Activated CD4-positive, CD25-positive, alpha-beta regulatory T cell treated with anti-CD3 and anti-CD28 coated beads, Interleukin-2, amount 50 U/mL, for 16 hours (primary cell): ENCODE data around the gene MYBPH.

ENCODE experiments used
- DNase-seq: peaks from one replicate; pipeline ENCODE4 v3.0.0-alpha.2; 2020; ENCODE audit warnings: low read depth, low spot score

The MYBPH gene

DNA sequence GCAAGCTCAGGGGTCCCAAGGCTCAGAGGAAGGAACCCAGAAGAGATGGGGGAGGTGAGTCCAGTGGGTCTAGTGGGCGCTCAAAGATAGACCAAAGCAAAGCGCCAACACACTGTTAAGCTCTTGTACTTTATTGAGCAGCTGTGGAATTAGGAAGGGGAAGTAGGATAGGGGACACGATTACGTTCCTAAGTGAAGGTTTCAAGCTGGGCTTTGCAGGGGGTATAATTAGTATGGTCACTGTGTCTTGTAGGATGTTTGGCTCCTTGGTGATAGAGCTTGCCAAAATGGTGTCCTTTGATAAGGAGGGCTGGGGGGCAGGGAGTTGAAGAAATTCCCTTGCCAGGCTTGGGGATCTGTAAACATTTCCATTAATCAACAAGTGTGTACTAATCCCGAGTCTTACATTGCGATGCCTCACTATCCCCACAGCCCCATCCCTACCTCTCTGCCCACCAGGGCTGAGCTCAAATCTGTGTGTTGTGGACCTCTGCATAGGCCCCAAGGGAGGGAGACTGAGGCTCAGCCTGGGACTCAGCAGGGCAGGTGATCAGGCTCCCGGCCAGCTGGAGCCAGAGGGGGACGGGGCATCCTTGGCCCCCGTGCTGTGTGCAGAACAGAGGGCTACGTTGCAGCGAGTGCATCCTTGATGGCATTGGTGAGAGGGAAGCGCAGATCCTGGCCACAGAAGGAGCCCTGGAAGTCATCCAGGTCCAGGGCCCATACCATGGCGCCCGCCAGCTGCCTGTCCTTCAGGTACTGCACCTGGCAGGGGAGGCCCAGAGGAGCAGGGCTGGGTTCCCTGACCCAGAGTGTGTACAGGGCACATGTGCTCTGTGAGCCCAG, 3.4 kb upstream of the MYBPH start:
- DNase-seq, result no peak

DNA sequence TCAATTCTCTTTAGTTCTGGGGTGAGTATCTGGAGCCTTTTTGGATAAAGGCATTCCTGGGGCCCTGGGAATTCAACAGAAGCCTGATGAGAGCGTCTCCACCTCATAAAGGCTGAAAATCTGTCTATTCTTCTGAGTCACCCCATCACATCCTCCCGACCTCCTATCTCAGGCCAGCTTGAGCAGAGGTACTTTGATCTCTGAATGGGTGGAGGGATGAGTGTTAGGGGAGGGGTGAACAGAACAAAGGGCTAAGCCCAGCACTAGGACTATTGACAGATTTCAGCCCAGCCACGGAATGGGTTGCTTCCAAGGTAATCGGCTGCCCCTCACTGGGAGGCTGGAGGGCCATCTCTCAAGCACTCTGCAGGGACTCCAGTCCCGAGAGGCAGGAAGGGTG, 2.5 kb upstream of the MYBPH start:
- no peak for DNase-seq

DNA sequence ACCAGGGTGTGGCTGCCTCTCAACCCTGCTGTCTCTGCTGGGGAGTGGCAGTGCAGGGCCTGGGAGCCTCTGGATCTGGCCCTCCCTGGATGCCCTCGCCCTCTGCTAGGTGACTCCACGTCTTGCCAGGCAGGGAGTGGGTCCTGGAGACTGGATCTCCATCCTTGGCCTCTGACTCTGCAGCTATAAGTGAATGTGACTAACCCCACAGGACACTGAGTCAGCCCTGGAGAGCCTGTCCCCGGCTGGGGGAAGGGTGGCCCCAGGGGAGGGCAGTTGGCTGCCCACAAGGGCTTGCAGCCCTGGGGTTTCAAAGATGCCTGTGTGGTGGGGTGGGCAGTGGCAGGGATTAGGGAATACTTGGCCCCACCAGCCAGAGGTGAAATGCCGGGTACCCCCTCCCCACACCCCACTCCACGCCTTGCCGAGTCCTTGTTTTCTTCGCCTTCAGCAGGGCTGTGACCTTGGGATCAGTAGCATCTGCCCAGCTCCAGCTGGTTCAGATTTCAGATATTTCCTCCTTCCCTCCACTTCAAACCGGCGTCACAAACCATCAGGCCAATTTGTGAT, 1.9 kb upstream of the MYBPH start:
- no peak for DNase-seq

DNA sequence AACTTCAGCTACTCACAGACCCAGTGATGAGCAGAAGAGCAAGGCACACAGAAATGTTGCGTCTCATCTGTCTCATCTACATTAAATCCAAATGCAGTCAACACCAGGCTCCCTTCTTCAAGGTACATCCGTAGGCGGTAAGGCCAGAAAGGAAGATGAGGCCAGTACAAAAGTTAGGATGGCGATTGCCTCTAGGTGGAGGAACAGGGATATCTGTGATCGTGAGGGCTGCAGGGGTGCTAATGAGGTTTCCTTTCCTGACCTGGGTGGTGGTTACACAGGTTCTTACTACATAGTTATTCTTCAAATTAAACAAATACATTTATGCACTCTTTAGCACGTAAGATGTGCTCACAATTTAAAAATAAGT, 1.4 kb upstream of the MYBPH start:
- no peak for DNase-seq

DNA sequence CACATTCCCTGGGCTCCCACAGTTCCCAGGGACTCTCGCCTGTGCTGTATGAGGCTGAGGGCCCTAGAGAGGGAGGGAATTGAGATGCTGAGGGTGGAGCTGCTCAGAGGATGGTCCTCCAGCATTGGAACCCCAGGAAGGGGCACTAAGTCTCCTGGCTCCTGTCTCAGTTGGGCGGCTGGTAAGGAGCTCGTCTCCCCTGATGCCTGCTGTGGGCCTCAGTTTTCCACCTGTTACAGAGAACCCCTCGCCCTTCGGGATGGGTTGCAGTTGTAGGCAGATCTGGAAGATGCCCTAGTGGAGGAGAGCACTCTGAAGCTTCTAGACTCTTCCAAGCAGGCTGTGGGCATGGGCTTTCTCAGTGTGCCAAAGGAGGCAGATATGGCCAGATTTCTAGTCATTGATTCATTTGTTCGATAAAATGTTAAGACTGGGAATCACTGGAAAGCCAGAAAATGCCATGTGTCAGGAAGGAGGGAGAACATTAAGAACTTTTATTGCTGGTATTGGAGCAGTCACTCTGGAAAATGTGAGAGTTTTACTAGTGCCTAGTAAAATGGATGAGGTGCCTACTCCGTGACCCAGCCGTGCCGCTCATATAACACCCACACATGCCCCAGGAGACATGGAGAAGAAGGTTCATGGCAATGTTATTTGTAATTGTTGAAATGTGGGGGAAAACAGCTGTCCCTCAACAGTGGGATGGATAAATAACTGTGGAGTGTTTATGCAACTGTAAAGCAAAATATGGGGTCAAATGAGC, 828 bp upstream of the MYBPH start:
- no peak for DNase-seq

DNA sequence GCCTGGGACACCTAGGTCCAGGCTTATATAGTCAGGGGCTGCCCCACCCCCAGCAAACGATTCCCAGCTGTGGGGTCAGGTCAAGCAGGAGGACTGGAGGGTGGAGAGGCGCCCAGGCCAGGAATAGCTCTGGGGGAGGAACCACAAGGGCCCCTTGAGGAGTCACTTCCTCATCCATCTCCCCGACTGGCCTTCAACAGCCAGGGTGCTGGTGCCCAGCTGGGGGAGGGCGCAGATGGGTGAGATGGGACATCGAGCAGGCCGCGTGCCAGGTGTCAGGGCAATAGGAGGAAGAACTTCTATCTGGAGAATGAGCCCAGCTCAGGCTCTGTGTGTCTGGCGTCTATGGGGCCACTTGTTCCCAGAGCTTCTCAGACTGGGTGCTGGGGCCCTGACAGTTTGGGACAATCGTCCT, 208 bp upstream of the MYBPH start:
- no peak for DNase-seq

DNA sequence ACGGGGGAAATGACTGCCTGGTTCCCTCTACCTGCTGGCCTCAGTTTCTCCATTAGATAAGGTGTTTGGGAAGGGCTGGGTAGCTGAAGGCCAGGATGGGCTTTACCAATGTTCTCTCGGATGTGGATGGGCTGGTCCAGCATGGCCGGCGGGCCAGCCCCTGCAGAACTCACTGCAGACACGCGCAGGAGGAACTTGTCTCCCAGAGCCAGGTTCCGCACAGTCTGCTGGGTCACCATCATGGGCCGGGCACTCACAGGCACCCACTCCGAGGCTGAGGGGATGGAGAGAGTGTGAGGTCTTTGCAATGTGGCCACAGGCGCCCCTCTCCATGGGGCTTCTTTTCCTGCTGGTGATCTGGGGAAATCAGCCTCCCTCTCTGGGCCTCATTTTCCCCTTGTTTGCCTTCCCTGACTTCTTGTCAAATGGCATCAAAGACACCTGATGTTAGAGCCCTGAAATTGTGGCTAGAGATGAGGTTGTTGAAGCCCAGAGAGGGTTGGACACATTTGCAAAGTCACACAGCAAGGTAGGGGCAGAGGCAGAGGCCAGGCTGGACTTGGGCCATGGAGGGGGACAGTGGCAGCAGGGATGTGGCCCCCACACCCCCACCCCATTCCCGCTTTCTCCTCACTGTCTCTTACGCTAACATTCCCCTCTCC, 1.2 kb downstream of the MYBPH start:
- no peak for DNase-seq

DNA sequence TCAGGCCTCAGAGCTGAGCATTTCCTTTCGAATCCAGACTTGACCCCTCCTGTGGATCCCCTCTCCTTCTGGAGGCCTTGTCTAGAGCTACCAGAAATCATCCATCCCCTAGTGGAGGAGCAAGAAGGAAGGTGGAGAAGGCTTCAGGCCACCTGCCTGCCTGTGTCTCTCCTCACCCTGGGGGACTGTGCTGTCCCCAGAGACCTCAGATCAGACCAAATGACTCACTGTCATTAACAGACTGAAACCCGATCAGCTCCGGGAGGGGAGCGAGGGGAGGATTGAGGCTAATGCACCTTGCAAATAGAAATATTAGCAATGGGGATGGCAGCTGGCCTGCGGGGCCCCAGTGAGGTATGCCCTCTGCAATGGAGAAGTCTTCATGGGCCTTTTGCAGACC, 2.1 kb downstream of the MYBPH start:
- DNase-seq, result no peak

DNA sequence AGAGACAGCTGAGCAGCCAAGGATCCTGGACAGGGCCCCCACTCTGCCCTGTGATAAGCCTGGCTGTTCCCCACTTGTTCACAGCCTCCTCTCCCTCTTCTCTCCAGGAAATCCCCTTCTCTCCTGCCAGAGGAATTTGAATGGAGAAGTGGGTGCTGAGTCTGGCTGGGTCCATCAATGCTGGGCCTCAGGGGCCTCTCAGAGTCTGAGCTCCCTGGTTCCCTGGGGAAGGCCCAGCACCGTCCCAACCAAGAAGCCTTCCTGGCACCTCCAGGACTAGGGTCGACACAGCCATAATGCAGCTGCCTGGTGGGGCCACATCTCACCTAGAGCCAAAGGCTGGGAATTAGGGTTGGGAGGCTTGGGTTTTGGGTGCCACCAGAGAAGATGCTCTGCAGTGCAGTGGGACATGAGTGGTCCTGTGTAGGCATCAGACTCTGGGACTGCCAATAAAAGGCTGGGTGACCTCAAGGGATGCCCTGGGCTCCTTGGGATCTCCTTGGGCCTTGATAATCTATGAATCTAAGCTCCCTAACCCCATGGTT, 2.5 kb downstream of the MYBPH start:
- no peak for DNase-seq

DNA sequence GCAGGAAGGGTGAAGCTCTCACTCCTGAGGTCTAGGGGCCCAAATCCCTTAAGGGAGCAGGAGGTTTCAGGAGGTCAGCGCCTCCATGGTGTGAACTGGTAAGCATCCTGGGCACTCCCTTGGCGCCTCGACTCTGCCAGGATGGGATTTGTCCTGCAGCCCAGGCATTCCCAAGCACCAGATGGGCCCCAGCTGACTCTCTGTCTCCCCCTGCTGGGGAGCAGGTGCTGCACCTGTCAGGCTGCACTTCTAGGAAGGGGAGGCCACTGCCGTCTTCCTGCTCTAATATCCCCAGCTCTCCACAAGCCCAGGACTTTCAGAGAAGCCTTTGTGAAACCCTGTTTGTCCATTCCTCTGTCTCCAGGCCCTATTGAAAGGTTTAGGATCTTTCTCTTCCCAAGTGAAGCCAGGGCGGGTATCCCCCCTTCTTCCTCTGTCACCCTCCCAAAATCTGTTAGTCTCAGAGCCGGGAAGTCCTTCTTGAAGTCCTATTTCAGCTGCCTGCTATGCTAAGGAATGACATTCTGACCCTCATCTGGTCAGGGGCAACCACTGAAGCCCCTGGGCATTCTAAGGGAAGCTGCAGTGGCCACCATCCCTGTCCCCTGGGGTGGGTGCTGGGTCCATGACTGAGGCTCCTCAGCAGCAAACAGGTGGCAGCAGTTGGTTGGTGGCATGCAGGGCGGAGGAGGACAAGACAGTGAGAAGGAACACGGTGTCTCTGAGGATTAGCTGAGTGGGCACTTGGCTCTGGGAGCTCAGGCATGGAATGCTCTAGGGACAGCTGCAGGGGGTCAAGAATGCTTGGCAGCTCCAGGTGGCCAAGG, 3.2 kb downstream of the MYBPH start:
- DNase-seq, result no peak

DNA sequence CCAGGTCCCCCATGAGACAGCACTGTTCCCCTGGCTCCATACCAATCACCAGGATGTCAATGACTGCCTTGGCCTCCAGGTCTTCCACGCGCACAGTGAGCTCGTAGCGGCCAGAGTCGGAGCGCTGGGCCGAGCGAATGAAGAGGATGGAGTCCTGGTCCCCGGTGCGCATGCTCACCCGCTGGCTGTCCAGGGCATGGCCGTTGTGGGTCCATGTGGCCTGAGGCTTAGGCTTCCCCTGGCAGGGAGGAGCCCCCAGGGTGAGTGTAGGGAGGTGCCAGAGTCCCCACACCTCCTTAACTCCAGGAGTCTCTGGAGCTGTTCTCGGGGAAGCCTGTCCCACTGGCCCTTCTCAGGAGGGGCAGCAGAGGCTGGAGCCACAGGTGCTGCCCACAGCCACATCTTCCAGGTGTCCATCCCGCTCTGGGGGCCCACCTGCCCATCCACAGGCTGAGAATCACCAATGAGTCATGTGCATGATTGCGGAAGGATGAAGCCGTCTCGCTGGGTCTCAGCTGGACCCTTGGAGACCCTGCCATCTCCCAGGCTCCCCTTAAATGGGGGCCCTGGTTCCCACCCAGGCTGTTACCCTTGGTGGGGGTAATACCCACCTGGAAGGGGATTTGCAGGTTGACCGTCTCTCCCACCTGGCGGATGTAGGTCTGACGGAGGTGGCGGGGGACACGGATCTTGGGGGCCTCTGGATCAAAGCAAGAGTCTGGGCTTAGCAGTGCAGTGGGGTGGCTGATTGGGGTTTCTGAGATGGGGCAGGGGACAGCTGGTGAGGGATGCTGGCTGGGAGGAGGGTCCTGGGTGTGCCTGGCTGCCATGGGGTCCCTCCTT, 4.1 kb downstream of the MYBPH start:
- DNase-seq, result no peak

DNA sequence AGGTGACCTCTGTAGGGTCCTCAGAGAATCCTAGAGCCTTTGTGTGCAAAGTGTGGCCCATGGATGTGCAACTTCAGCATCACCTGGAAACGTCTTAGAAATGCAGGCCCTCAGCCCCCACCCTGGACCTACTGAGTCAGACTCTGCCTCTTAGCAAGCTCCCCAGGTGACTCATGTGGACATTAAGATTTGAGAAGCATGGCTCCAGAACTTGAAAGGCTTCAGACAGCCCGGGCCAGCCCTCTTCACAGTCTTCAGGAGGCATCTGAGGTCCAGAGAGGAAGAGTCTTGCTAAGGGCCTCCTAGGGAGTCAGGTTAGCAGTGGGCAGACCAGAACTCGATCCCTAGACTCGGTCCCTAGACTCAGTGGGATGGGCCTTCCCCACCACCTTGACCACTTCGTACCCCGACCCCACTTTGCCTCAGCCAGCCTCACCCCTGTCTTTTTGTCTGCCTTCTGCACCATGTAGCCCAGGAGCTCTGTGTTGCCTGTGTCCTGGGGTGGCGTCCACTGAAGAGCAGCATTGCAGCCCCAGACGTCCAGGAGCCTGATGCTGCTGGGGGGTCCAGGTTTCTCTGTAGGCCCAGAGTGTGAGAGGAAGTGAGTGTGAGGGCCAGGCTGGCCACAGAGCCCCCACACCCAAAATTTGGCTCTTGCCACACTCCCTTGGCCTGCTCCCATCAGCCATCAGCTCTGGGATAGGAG, 4.8 kb downstream of the MYBPH start:
- DNase-seq, result no peak

DNA sequence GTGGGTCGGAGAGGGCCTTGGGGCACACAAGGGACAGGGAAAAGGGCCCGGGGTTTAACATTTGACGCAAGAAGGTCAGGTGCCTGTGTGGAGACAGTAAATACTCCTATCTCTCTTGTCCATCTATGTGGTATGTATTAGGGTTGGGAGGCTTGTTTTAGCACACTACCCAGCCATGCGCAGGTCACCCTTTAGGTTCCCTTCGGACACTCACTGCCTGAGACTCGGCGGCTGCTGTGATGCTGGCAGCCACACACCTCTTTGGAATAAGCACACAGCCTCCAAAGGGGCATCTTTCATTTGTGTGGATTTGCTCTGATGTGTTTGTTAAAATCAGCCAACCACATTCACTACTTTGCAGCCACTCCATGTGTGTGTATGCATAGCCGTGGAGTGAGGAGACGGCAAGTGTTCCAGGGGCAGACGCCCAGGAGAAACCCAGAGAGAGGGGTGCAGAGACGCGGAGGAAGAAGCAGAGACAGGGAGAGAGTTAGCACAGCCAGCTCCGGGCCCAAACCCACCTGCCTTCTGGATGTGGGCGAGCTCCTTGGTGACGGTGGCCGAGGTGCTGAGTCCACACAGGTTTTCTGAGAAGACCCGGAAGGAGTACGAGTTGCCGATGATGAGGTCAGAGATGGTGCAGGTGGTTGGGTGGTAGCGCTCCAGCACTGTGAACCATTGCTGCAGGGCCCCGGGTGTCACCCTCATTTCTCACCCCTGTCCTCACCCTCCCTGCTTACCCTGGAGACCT, 5.7 kb downstream of the MYBPH start:
- DNase-seq, result no peak

DNA sequence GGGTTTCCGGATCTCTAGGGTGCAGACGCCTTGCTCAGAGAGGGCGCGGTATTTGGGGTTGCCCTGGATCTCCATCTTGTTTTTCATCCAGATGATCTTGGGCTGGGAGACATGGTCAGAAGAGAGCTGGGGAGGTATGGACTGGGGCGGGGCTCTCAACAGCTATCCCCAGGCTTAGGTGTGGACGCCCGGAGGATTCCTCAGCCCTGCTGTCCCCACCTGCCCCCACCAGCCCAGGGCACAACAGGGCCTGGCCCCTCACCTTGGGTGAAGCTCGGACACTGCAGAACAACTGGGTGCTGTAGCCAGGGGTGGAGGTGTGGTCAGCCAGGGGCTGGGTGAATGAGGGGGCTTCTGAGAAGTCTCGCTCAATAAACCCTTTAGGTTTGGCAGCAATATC, 6.6 kb downstream of the MYBPH start:
- DNase-seq, result no peak

DNA sequence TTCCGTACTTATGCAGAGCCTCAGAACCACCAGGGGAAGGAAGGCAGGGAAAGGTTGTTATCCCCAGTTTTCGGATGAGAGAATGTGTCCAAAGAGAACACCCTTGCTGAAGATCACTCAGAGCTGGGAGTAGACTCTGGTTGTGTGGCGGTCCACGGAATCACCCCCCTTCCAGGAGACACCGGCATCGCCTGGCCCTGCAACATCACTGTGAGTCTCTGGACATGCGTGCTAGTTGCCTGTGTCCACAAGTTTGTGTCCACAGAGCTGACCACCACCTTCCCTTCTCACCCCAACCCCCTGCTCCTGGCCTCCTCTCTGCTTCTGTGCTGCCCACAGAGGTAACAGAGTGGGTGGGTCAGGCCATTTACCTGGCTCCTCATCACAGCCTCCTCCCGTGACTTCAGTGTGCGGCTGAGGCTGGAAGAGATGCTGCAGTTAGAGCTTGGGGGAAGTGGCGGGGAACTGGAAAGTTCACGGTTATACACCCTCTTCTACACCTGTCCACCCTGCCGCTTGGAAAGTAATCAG, 7.3 kb downstream of the MYBPH start:
- DNase-seq, result no peak

DNA sequence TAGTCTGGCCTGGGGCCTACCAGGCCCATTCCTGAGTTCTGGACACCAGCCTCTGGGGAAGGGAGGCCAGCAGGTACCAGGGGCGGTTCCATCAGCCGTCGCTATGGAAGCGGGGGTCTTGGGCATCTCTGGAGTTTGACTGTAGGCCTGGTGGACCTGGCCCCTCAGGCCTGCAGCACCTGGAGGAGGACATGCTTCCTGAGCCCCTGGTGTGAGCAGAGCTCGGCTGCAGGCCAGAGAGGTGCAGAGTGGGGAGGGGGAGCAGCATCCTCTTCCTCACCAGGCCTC, 7.8 kb downstream of the MYBPH start:
- no peak for DNase-seq

DNA sequence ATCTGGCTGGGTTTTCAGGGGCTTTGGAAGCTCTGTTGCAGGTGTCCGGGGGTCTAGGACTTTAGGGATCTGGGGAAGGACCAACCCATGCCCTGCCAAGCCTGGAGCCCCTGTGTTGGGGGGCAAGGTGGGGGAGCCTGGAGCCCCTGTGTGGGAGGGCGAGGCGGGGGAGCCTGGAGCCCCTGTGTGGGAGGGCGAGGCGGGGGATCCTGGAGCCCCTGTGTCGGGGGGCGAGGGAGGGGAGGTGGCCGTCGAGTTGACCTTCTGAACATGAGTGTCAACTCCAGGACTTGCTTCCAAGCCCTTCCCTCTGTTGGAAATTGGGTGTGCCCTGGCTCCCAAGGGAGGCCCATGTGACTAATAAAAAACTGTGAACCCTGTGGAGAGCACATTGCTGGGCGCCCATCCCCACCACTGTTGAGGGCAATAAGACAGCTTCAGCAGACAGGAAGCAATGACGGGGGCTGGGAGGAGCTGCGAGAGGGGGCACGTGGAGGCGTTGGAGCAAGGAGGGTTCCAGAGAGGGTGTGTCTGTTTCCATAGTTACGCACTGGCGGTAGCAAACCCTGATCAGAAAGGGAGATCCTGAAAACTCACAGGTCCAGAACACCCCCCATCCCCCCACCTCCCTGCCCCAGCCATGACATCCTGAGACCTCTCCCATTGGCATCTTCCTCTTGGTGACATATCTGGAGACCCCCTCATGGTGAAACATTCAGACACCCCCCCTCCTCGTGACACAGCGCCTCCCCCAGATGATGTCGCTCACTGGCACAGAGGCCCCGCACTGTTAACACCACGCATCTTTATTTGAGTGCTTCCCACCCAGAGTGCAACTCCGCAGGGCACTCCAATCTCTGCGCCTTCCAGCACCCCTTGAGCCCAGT, 8.4 kb downstream of the MYBPH start:
- DNase-seq, result no peak
